Panc1 (cell line): ENCODE measurements around the gene ANTXR1. TPM values are rescaled to one million over a fixed set of nuclear protein-coding genes. Genes with fewer than 3 reads are reported as not detected.
A peak's percentile ranks its signal among the peaks of the same experiment; 100 is the strongest.

Experiments used
- ATAC-seq: fragments of 200-7000 bp; cut with Tn5 transposase; 2 replicates; pipeline ENCODE4 v1.9.1; 2020; ENCODE audit warnings: mild to moderate bottlenecking, moderate library complexity
- BruUV-seq: library from RNA; stranded (reverse); fragments of 400-500 nt; replicated peaks from 2 replicates; lab custom pipeline; 2021; lab: Mats Ljungman, UMichigan
- CTCF ChIA-PET: fragments of 300-600 bp; sonication (Branson Sonifier 250); formaldehyde crosslinking; loops from one replicate; lab custom pipeline; 2022; ENCODE audit warnings: antibody characterized with exemption; lab: Charles Lee
- POLR2A ChIA-PET: fragments of 300-600 bp; sonication (Branson Sonifier 250); formaldehyde crosslinking; loops from one replicate; lab custom pipeline; 2022; ENCODE audit warnings: antibody characterized with exemption; lab: Charles Lee
- DNase-seq: peaks from one replicate; pipeline ENCODE4 v3.0.0-alpha.2; 2010; ENCODE audit warnings: low read depth, low spot score
- H3K27ac ChIP-seq: 2 replicates; pipeline ENCODE4 v1.5.1; 2011; ENCODE audit warnings: mild to moderate bottlenecking, low read length, inconsistent platforms
- H3K27me3 ChIP-seq: fragments of 200-500 bp; sonication (Bioruptor generic); 2 replicates; pipeline ENCODE4 v1.6.0; 2014; ENCODE audit warnings: low read length, inconsistent platforms; ENCODE audit not compliant: control insufficient read depth, insufficient read depth
- H3K36me3 ChIP-seq: fragments of 200-500 bp; sonication (Bioruptor generic); 2 replicates; pipeline ENCODE4 v1.5.1; 2014; ENCODE audit warnings: inconsistent platforms, mild to moderate bottlenecking, low read length, moderate library complexity; ENCODE audit not compliant: control insufficient read depth, insufficient read depth
- H3K4me1 ChIP-seq: 2 replicates; pipeline ENCODE4 v1.5.1; 2011; ENCODE audit warnings: inconsistent platforms, mild to moderate bottlenecking, low read length, moderate library complexity; ENCODE audit not compliant: control insufficient read depth, insufficient read depth
- H3K4me3 ChIP-seq, 2 experiments: 2 replicates each; pipeline ENCODE4 v1.5.1; 2011 to 2012; ENCODE audit warnings: low read depth in 2 of 2, low read length in 2 of 2, mild to moderate bottlenecking in 2 of 2, inconsistent platforms in 1 of 2, moderate library complexity in 1 of 2
- H3K9me3 ChIP-seq: fragments of 200-500 bp; sonication (Bioruptor generic); 2 replicates; pipeline ENCODE4 v1.5.1; 2014; ENCODE audit warnings: low read depth, mild to moderate bottlenecking, inconsistent platforms, low read length, moderate library complexity; ENCODE audit not compliant: control insufficient read depth, insufficient read depth
- CTCF ChIP-seq: fragments of 450-650 bp; IDR thresholded peaks from 2 replicates; pipeline ENCODE4 v1.5.1; 2017; ENCODE audit warnings: mild to moderate bottlenecking
- POLR2AphosphoS5 ChIP-seq: IDR thresholded peaks from 2 replicates; pipeline ENCODE4 v1.6.1; 2012; ENCODE audit warnings: mild to moderate bottlenecking, low read depth, low read length, moderate library complexity
- REST ChIP-seq, 2 experiments: IDR thresholded peaks; 2 replicates each; pipeline ENCODE4 v1.6.1; 2011 to 2012; ENCODE audit warnings: low read depth in 2 of 2, control low read depth in 1 of 2, low read length in 1 of 2, mild to moderate bottlenecking in 1 of 2, moderate library complexity in 1 of 2; ENCODE audit not compliant: insufficient read depth in 1 of 2
- SIN3A ChIP-seq: IDR thresholded peaks from 2 replicates; pipeline ENCODE4 v1.6.1; 2012; ENCODE audit warnings: low read depth, mild to moderate bottlenecking, low read length, moderate library complexity, borderline replicate concordance; ENCODE audit not compliant: insufficient read depth
- TCF7L2 ChIP-seq: IDR thresholded peaks from 2 replicates; pipeline ENCODE4 v1.6.1; 2011; ENCODE audit warnings: mild to moderate bottlenecking, low read depth, low read length, inconsistent platforms
- in situ Hi-C: cut with HindIII; loops from 2 replicates; pipeline ENCODE4 v1.10.0; 2016; ENCODE audit warnings: low sequenced_read_pairs, low pct_unique_long_range_greater_than_20kb
- intact Hi-C: fragments of 100-400 bp; cut with micrococcal nuclease; formaldehyde crosslinking; loops from one replicate; pipeline ENCODE4 v1.10.0; 2022; ENCODE audit not compliant: unreplicated experiment
- total RNA-seq: library from RNA; stranded (reverse); gene quantifications from one replicate; pipeline ENCODE4 v1.2.1, GENCODE V29; 2021; ENCODE audit not compliant: unreplicated experiment

ANTXR1 gene
- total RNA-seq, 1 experiment from 2014 or later: 132 TPM

GRCh38 chr2:69177785-69178636 lies 165.0 kb downstream of the ANTXR1 start:
- no peak overlapping the region for H3K4me3 ChIP-seq
- POLR2A ChIA-PET: interaction anchor here (0.6 kb wide), 1 partner anchor 28 kb away, joined by 4 read pairs; no protein-coding TSS in a partner anchor
- CTCF ChIA-PET: no interaction called here
- H3K36me3 ChIP-seq: no peaks in the 10 kb centered on the region; the same call in 1 of the 2 replicates
- TF ChIP-seq CTCF (no peak), TCF7L2 (no peak), POLR2AphosphoS5 (no peak), SIN3A (no peak), REST (IDR thresholded peaks at IDR 0.05; ENCODE audit: insufficient read depth in 1 of 2, low read depth in 2 of 2, low read length in 1 of 2) (no peak)
- H3K27me3 ChIP-seq: no peaks in the 10 kb centered on the region
- ATAC-seq (peak; percentile 69), DNase-seq (no peak)
- in situ Hi-C loops: no loop called here
- peak overlapping the region; percentile 56 for H3K27ac ChIP-seq
- no TSS peak for BruUV-seq
- no peaks in the 10 kb centered on the region for H3K9me3 ChIP-seq
- intact Hi-C loops: no loop called here
- peaks cover 3% of the 10 kb centered on the region for H3K4me1 ChIP-seq

GRCh38 chr2:69178756-69179155 lies 165.8 kb downstream of the ANTXR1 start:
- ChIA-PET POLR2A (no interaction called here), CTCF (no interaction called here)
- intact Hi-C loops: no loop called here

More at GRCh38 chr2:69178756-69179155, 165.8 kb downstream of the ANTXR1 start:
- no peaks in the 10 kb centered on the region; the same call in 1 of the 2 replicates for H3K36me3 ChIP-seq
- TF ChIP-seq POLR2AphosphoS5 (no peak), SIN3A (no peak), TCF7L2 (no peak), CTCF (no peak), REST (IDR thresholded peaks at IDR 0.05; ENCODE audit: insufficient read depth in 1 of 2, low read depth in 2 of 2, low read length in 1 of 2) (no peak)
- DNase-seq: no peak
- H3K9me3 ChIP-seq: no peaks in the 10 kb centered on the region
- H3K4me1 ChIP-seq: peaks cover 3% of the 10 kb centered on the region
- no peak for ATAC-seq
- in situ Hi-C loops: no loop called here
- no peaks in the 10 kb centered on the region for H3K27me3 ChIP-seq
- BruUV-seq: no TSS peak
- H3K4me3 ChIP-seq: no peak overlapping the region
- peak overlapping the region; percentile 52; the same call in 1 of the 2 replicates for H3K27ac ChIP-seq
